Right cardiac atrium (tissue), 5 donors: ENCODE data around the gene EHD4. TPM values are rescaled to one million over a fixed set of nuclear protein-coding genes. Genes with fewer than 3 reads are reported as not detected.

Experiments used
- ATAC-seq, 2 donors: fragments of 200-7000 bp; cut with Tn5 transposase; one replicate each; pipeline versions ENCODE4 v1.8.0 to v1.9.1; 2020; ENCODE audit warnings: moderate library complexity in 2 of 2, mild to moderate bottlenecking in 1 of 2
- DNase-seq, 3 donors: peaks; one replicate each; pipeline ENCODE4 v3.0.0-alpha.2; 2020
- H3K27ac ChIP-seq: one replicate; pipeline ENCODE4 v1.5.1; 2013; ENCODE audit warnings: mild to moderate bottlenecking, low read length, control low read depth, moderate library complexity
- H3K27me3 ChIP-seq: one replicate; pipeline ENCODE4 v1.6.1; 2013; ENCODE audit not compliant: control insufficient read depth, insufficient read depth
- H3K4me1 ChIP-seq: one replicate; pipeline ENCODE4 v1.6.1; 2013; ENCODE audit warnings: low read length; ENCODE audit not compliant: control insufficient read depth, insufficient read depth
- H3K4me3 ChIP-seq: one replicate; pipeline ENCODE4 v1.5.1; 2013; ENCODE audit warnings: low read length, control low read depth
- H3K9me3 ChIP-seq: one replicate; pipeline ENCODE4 v1.6.1; 2013; ENCODE audit warnings: low read length; ENCODE audit not compliant: control insufficient read depth
- WGBS: extraction: QIAGEN DNeasy Blood & Tissue Kit; methylation state at CpG from one replicate; pipeline ENCODE4 v1.1.7; 2013; 5-methylcytosine and 5-hydroxymethylcytosine counted together
- intact Hi-C, 4 donors: fragments of 100-400 bp; cut with DNase I; formaldehyde crosslinking; loops; one replicate each; pipeline versions ENCODE4 v1.11.0 to v1.14.0; 2022 to 2023
- polyA plus RNA-seq: library from polyadenylated mRNA; stranded (reverse); fragments of 200-250 nt; gene quantifications from one replicate; pipeline ENCODE4 v1.2.3, GENCODE V29; 2013
- total RNA-seq, 4 donors: library from RNA; stranded (reverse); fragmentation: NEBNext Ultra II Directional; extraction: Animal tissue kit (Norgen Biotek cat#: 25700); gene quantifications; one replicate each; pipeline ENCODE4 v1.2.1, GENCODE V29; 2021
- donor health status: healthy with polysubstance abuse.
- donor health status: DM: no; HTN: yes; CAD: no.
- donor health status: DM: no; HTN: no; CAD: no.
- donor health status: DM: no; HTN: yes; CAD: no; lungs with severe emphysema.
- donor health status: DM: yes; HTN: yes; CAD: no.

The EHD4 gene
- total and polyA plus RNA-seq, 5 donors: 26.3 to 37.4 (median 33.3) TPM

- WGBS: 71% methylated on average over 1 of the region's 1 CpG
Observed at GRCh38 chr15:42010434-42010833, 38.1 kb upstream of the EHD4 start.

DNA sequence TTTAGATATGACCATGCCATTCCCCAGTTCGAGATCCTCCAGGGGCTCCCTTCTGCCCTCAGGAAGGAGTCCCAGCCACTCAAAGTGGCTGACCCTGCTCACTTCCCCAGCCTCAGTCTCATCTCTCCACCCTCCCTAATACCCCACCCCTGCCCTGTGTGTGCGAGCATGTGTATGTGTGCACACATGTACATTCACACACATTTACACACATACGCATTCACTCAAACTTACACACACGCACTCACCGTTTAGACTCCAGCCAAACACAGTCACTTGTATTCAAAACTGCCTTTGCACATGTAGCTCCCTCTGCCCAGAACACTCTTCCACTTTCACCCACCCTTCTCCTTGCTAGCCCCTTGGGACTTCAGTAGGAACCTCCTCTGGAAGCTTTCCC, 37.1 kb upstream of the EHD4 start:
- H3K4me3 ChIP-seq: no peak overlapping the region
- WGBS: 91% methylated on average over 5 of the region's 5 CpGs
- intact Hi-C loops: no loop called here
- H3K4me1 ChIP-seq: no peaks in the 10 kb centered on the region
- H3K9me3 ChIP-seq: no peaks in the 10 kb centered on the region
- ATAC-seq (no peak), DNase-seq (no peak)
- no peak overlapping the region for H3K27ac ChIP-seq
- no peaks in the 10 kb centered on the region for H3K27me3 ChIP-seq

More at GRCh38 chr15:42010434-42010833, 38.1 kb upstream of the EHD4 start:
- intact Hi-C loops: no loop called here
- ATAC-seq (no peak), DNase-seq (no peak)
- H3K27me3 ChIP-seq: no peaks in the 10 kb centered on the region
- H3K27ac ChIP-seq: no peak overlapping the region
- H3K9me3 ChIP-seq: no peaks in the 10 kb centered on the region
- no peak overlapping the region for H3K4me3 ChIP-seq
- no peaks in the 10 kb centered on the region for H3K4me1 ChIP-seq

DNA sequence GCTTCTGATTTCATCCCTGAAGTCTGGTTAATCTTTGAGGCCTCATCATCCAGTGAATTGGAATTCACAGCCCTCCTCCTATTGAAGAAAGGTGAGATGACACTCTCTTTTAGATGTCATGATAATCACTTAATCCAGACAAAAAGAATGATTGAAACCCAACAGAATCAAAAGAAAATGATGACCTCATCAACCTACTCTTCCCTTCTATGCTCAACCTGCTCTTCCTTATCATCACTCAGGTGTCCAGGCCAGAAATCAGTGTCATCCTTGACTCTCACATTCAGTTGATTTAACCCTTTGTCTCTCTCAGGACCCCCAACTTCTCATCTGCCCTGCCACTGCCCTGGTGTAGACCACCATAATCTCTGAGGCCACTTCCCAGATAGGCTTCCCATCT, 36.7 kb upstream of the EHD4 start:
- intact Hi-C loops: no loop called here
- Histone ChIP-seq H3K4me3 (no peak overlapping the region), H3K27me3 (no peaks in the 10 kb centered on the region), H3K4me1 (no peaks in the 10 kb centered on the region), H3K9me3 (no peaks in the 10 kb centered on the region), H3K27ac (no peak overlapping the region)
- DNase-seq: no peak
- no peak for ATAC-seq

GRCh38 chr15:42007386-42007785, 35.0 kb upstream of the EHD4 start:
- 97% methylated on average over 1 of the region's 1 CpG for WGBS
- no peak overlapping the region for H3K27ac ChIP-seq
- no peak overlapping the region for H3K4me3 ChIP-seq
- no peaks in the 10 kb centered on the region for H3K9me3 ChIP-seq
- H3K4me1 ChIP-seq: peaks cover 1% of the 10 kb centered on the region
- no peaks in the 10 kb centered on the region for H3K27me3 ChIP-seq
- ATAC-seq (no peak), DNase-seq (no peak)
- intact Hi-C loops: no loop called here

DNA sequence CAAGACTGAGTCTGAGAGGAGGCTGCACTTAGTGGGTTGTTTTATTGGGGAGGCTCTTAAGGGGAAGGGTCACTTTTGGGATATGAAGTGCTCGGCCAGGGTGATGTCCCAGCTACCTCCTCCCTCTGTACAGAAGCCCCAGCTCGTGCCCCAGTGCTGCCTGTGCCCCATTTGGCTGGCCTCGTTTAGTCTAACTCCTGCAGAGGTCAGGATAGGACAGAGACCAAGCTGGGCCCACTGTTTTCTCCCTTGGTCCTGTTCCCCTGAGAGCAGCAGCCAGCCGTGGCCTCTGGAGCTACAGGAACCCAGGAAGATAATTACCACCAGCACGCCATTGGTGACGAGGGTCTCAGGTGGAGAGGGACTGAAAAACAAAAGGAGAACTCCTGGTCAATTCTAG, 30.0 kb upstream of the EHD4 start:
- Histone ChIP-seq H3K27ac (no peak overlapping the region), H3K9me3 (no peaks in the 10 kb centered on the region), H3K27me3 (no peaks in the 10 kb centered on the region), H3K4me3 (no peak overlapping the region), H3K4me1 (peaks cover 7% of the 10 kb centered on the region)
- ATAC-seq (peak in 1 of 2 donors; percentile 25), DNase-seq (no peak)
- WGBS: 68% methylated on average over 6 of the region's 6 CpGs
- intact Hi-C loops: no loop called here

DNA sequence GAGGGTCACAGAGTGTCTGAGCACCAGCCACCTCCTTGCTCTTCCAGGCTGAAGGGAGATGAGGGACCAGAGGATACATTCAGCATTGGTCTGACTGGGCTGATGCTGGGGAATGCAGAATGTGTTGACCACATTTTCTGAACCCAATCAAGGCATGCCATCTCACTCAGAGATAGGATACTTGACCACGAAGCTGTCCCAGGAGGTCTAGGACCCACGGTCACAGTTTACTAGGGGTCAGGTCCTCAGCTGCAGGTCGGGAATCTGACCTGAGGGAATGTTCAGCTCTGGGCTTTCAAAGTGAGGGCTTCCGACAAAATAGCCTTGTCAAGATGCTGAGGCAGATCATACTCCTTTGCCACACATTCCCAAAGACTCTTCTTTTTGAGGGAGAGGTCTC, 28.9 kb upstream of the EHD4 start:
- no peak overlapping the region for H3K27ac ChIP-seq
- no peaks in the 10 kb centered on the region for H3K9me3 ChIP-seq
- intact Hi-C loops: no loop called here
- H3K27me3 ChIP-seq: no peaks in the 10 kb centered on the region
- ATAC-seq (no peak), DNase-seq (no peak)
- H3K4me1 ChIP-seq: peaks cover 7% of the 10 kb centered on the region
- no peak overlapping the region for H3K4me3 ChIP-seq
- WGBS: 65% methylated on average over 4 of the region's 4 CpGs

- H3K4me3 ChIP-seq: no peak overlapping the region
- no peak for DNase-seq
- H3K27ac ChIP-seq: no peak overlapping the region
- peaks cover 7% of the 10 kb centered on the region for H3K4me1 ChIP-seq
- intact Hi-C loops: loop anchor here in 1 of 4 donors (10.0 kb wide), 1 partner anchor 145 kb away; no protein-coding TSS in a partner anchor
- no peaks in the 10 kb centered on the region for H3K27me3 ChIP-seq
- H3K9me3 ChIP-seq: no peaks in the 10 kb centered on the region
- peak in 1 of 2 donors; percentile 12 for ATAC-seq
- 88% methylated on average over 15 of the region's 15 CpGs for WGBS
Observed at GRCh38 chr15:41999290-42000285, 27.2 kb upstream of the EHD4 start.

- ATAC-seq: no peak
- no peak for DNase-seq
- Histone ChIP-seq H3K9me3 (no peaks in the 10 kb centered on the region), H3K27ac (no peak overlapping the region), H3K4me1 (peaks cover 7% of the 10 kb centered on the region), H3K27me3 (no peaks in the 10 kb centered on the region), H3K4me3 (no peak overlapping the region)
- WGBS: 56% methylated on average over 3 of the region's 3 CpGs
- intact Hi-C loops: loop anchor here in 1 of 4 donors (10.0 kb wide), 1 partner anchor 147 kb away; no protein-coding TSS in a partner anchor
Observed at GRCh38 chr15:41997845-41998244, 25.5 kb upstream of the EHD4 start.

DNA sequence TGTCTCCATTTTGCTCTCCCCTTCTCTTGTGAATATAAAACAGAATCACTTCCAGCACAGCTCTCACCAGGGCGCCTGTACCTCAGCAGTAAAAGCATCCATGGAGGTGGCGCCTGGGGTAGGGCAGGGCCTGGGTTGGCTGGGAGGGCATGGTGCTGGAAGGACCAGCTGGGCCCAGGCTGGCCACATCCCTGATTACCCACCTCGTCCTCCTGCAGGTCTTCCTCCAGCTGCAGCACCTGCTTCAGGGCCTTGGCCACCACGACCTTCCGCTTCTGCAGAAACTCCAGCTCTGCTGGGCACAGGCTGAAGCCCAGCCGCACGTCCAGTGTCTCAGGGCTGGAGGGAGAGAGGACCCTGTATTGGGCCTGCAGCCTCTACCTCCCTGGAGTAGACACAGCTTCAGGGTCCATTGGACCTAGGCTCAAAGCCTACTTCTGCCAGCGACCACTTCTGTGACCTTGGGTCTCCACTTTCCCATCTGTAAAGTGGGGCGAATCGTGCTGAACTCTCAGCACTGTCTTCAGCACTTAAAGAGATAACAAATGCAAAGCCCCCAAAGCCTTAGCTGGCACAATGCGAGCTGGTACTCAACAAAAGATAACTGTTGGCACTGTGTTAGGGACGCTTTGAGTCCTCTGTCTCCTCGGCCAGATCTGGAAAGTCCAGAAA, 24.7 kb upstream of the EHD4 start:
- intact Hi-C loops: loop anchor here in 1 of 4 donors (10.0 kb wide), 1 partner anchor 148 kb away; no protein-coding TSS in a partner anchor
- Histone ChIP-seq H3K27me3 (no peaks in the 10 kb centered on the region), H3K27ac (no peak overlapping the region), H3K4me1 (peaks cover 4% of the 10 kb centered on the region), H3K4me3 (no peak overlapping the region), H3K9me3 (no peaks in the 10 kb centered on the region)
- ATAC-seq (peak in 1 of 2 donors; percentile 23), DNase-seq (no peak)
- 84% methylated on average over 13 of the region's 13 CpGs for WGBS

GRCh38 chr15:41996376-41996775, 24.0 kb upstream of the EHD4 start:
- intact Hi-C loops: loop anchor here in 1 of 4 donors (10.0 kb wide), 1 partner anchor 148 kb away; no protein-coding TSS in a partner anchor
- Histone ChIP-seq H3K27me3 (no peaks in the 10 kb centered on the region), H3K4me3 (no peak overlapping the region), H3K27ac (no peak overlapping the region), H3K4me1 (peaks cover 4% of the 10 kb centered on the region), H3K9me3 (no peaks in the 10 kb centered on the region)
- WGBS: 92% methylated on average over 10 of the region's 10 CpGs
- ATAC-seq: no peak
- no peak for DNase-seq

DNA sequence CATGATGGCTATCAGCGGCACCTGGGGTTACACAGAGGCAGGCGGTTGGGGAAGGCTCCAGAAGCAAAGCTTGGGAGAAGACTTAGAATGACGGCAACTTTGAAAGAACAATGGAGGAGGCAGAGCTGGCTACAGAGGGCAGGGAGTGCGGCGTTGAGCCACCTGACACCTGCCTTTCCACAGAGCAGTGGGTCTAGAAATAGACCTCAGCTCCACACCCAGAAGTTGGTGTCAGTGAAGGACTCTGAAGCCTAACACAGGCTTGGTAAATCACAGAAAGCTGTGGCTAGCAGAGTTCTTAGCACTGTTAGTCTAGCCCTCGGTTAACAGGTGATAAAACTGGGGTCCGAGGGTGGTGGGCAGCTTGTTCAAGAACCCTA, 23.1 kb upstream of the EHD4 start:
- 93% methylated on average over 7 of the region's 7 CpGs for WGBS
- ATAC-seq: no peak
- H3K27ac ChIP-seq: no peak overlapping the region

More for the DNA sequence above, 23.1 kb upstream of the EHD4 start:
- H3K4me3 ChIP-seq: no peak overlapping the region
- peaks cover 4% of the 10 kb centered on the region for H3K4me1 ChIP-seq
- DNase-seq: no peak
- H3K9me3 ChIP-seq: no peaks in the 10 kb centered on the region
- intact Hi-C loops: loop anchor here in 1 of 4 donors (10.0 kb wide), 1 partner anchor 149 kb away; no protein-coding TSS in a partner anchor
- H3K27me3 ChIP-seq: no peaks in the 10 kb centered on the region
